Activated B cell treated with CpG ODN at 0.5 μM for 24 hours (primary cell): Measurements from ENCODE around the gene LHX2. TPM values are rescaled to one million over a fixed set of nuclear protein-coding genes. Genes with fewer than 3 reads are reported as not detected.

Experiments
- ATAC-seq: fragments of 200-7000 bp; cut with Tn5 transposase; one replicate; pipeline ENCODE4 v1.10.0; 2021; ENCODE audit warnings: low read depth, mild to moderate bottlenecking, moderate library complexity
- CTCF ChIA-PET: fragments of 350-600 bp; sonication (Branson Sonifier 250); formaldehyde crosslinking; loops from one replicate; lab custom pipeline; 2021; ENCODE audit warnings: antibody characterized with exemption; lab: Charles Lee
- POLR2A ChIA-PET: fragments of 350-600 bp; sonication (Branson Sonifier 250); formaldehyde crosslinking; loops from one replicate; lab custom pipeline; 2021; ENCODE audit warnings: antibody characterized with exemption; lab: Charles Lee
- DNase-seq: peaks from one replicate; pipeline ENCODE4 v3.0.0; 2022
- H3K27ac Mint-ChIP-seq: one replicate; pipeline ENCODE4 v1.8.0; 2020; ENCODE audit warnings: mixed read lengths
- H3K27me3 Mint-ChIP-seq: one replicate; pipeline ENCODE4 v1.8.0; 2021; ENCODE audit warnings: mixed read lengths
- H3K36me3 Mint-ChIP-seq: one replicate; pipeline ENCODE4 v1.8.0; 2021; ENCODE audit warnings: low read depth, mixed read lengths
- H3K4me1 Mint-ChIP-seq: one replicate; pipeline ENCODE4 v1.8.0; 2021; ENCODE audit warnings: mixed read lengths
- H3K4me3 Mint-ChIP-seq: one replicate; pipeline ENCODE4 v1.8.0; 2020; ENCODE audit warnings: mild to moderate bottlenecking, mixed read lengths
- H3K9me3 Mint-ChIP-seq: one replicate; pipeline ENCODE4 v1.8.0; 2020; ENCODE audit warnings: mixed read lengths
- CTCF ChIP-seq: fragments of 200-600 bp; IDR thresholded peaks from one replicate; pipeline ENCODE4 v1.8.0; 2022; ENCODE audit warnings: antibody characterized with exemption, mild to moderate bottlenecking
- intact Hi-C: fragments of 100-400 bp; cut with micrococcal nuclease; formaldehyde crosslinking; loops from one replicate; pipeline ENCODE4 v1.15.1; 2024
- total RNA-seq: library from RNA; stranded (reverse); gene quantifications from 2 replicates; pipeline ENCODE4 v1.2.3, GENCODE V29; 2022

LHX2 gene
- total RNA-seq, 1 donor from 2014 or later: not detected

- ChIA-PET POLR2A (no interaction called here), CTCF (interaction anchor here (1.6 kb wide), 1 partner anchor 10 kb away, joined by 5 read pairs; no protein-coding TSS in a partner anchor)
- ATAC-seq (no peak), DNase-seq (no peak)
- Mint-ChIP-seq H3K4me1 (peaks cover under 1% of the 10 kb centered on the region), H3K4me3 (no peak overlapping the region), H3K36me3 (no peaks in the 10 kb centered on the region), H3K9me3 (peaks cover 4% of the 10 kb centered on the region), H3K27me3 (peaks cover 49% of the 10 kb centered on the region), H3K27ac (no peak overlapping the region)
- intact Hi-C loops: no loop called here
- no peak for TF ChIP-seq CTCF
These were observed 39.4 kb downstream of the LHX2 start for GRCh38 chr9:124050955-124051354.

GRCh38 chr9:124052401-124052800 is 40.8 kb downstream of the LHX2 start:
- POLR2A ChIA-PET: no interaction called here
- peaks cover 4% of the 10 kb centered on the region for H3K9me3 Mint-ChIP-seq
- no peak for DNase-seq
- no peaks in the 10 kb centered on the region for H3K4me1 Mint-ChIP-seq
- no peak overlapping the region for H3K27ac Mint-ChIP-seq
- CTCF ChIA-PET: no interaction called here
- H3K4me3 Mint-ChIP-seq: no peak overlapping the region
- no peak for TF ChIP-seq CTCF
- no peaks in the 10 kb centered on the region for H3K36me3 Mint-ChIP-seq
- H3K27me3 Mint-ChIP-seq: peaks cover 54% of the 10 kb centered on the region
- intact Hi-C loops: no loop called here
- no peak for ATAC-seq

GRCh38 chr9:124054582-124055227 is 43.1 kb downstream of the LHX2 start:
- ChIA-PET CTCF (no interaction called here), POLR2A (no interaction called here)
- TF ChIP-seq CTCF: no peak
- Mint-ChIP-seq H3K36me3 (no peaks in the 10 kb centered on the region), H3K27ac (no peak overlapping the region), H3K27me3 (peaks cover 54% of the 10 kb centered on the region), H3K4me3 (no peak overlapping the region), H3K9me3 (peaks cover 4% of the 10 kb centered on the region), H3K4me1 (no peaks in the 10 kb centered on the region)
- intact Hi-C loops: no loop called here
- DNase-seq (no peak), ATAC-seq (no peak)

GRCh38 chr9:124060844-124061605 is 49.5 kb downstream of the LHX2 start:
- H3K4me3 Mint-ChIP-seq: no peak overlapping the region
- no peaks in the 10 kb centered on the region for H3K4me1 Mint-ChIP-seq
- intact Hi-C loops: no loop called here
- no peaks in the 10 kb centered on the region for H3K36me3 Mint-ChIP-seq
- ATAC-seq: no peak
- no peaks in the 10 kb centered on the region for H3K9me3 Mint-ChIP-seq
- H3K27ac Mint-ChIP-seq: no peak overlapping the region
- no peak for TF ChIP-seq CTCF
- H3K27me3 Mint-ChIP-seq: peaks cover 25% of the 10 kb centered on the region
- DNase-seq: no peak
- POLR2A ChIA-PET: no interaction called here
- CTCF ChIA-PET: no interaction called here

- DNase-seq (no peak), ATAC-seq (no peak)
- Mint-ChIP-seq H3K4me3 (no peak overlapping the region), H3K4me1 (no peaks in the 10 kb centered on the region), H3K9me3 (no peaks in the 10 kb centered on the region), H3K27ac (no peak overlapping the region), H3K27me3 (peaks cover 17% of the 10 kb centered on the region), H3K36me3 (no peaks in the 10 kb centered on the region)
- ChIA-PET POLR2A (no interaction called here), CTCF (no interaction called here)
- intact Hi-C loops: no loop called here
- no peak for TF ChIP-seq CTCF
These were observed 50.6 kb downstream of the LHX2 start for GRCh38 chr9:124062172-124062571.
